Psoas muscle (tissue), 8 donors: ENCODE measurements around the gene TMEM200A. TPM values are rescaled to one million over a fixed set of nuclear protein-coding genes. Genes with fewer than 3 reads are reported as not detected.
A peak's percentile ranks its signal among the peaks of the same experiment; 100 is the strongest.

Experiments
- ATAC-seq, 4 donors: fragments of 200-7000 bp; cut with Tn5 transposase; one replicate each; pipeline ENCODE4 v1.9.1; 2020; ENCODE audit warnings: moderate library complexity in 3 of 4, mild to moderate bottlenecking in 2 of 4
- DNase-seq, 2 donors: peaks; one replicate each; pipeline ENCODE4 v3.0.0-alpha.2; 2020
- H3K27ac ChIP-seq: fragments of 200-600 bp; one replicate; pipeline ENCODE4 v1.8.0; 2022
- H3K27me3 ChIP-seq, 3 donors: fragments of 200-600 bp in 1 of 3; one replicate each; pipeline versions ENCODE4 v1.6.1 to v1.8.0; 2013 to 2022; ENCODE audit warnings: low read length in 2 of 3, mild to moderate bottlenecking in 2 of 3, moderate library complexity in 1 of 3; ENCODE audit not compliant: insufficient read depth in 3 of 3
- H3K36me3 ChIP-seq, 2 donors: fragments of 200-600 bp in 1 of 2; one replicate each; pipeline versions ENCODE4 v1.6.1 to v1.8.0; 2013 to 2022; ENCODE audit warnings: low read depth in 1 of 2, mild to moderate bottlenecking in 1 of 2, moderate library complexity in 1 of 2; ENCODE audit not compliant: insufficient read depth in 1 of 2
- H3K4me1 ChIP-seq: fragments of 200-600 bp; one replicate; pipeline ENCODE4 v1.8.0; 2022
- H3K4me3 ChIP-seq: fragments of 200-600 bp; one replicate; pipeline ENCODE4 v1.8.0; 2022; ENCODE audit warnings: mild to moderate bottlenecking
- H3K9me3 ChIP-seq: fragments of 200-600 bp; one replicate; pipeline ENCODE4 v1.8.0; 2022
- CTCF ChIP-seq: fragments of 200-600 bp; IDR thresholded peaks from one replicate; pipeline ENCODE4 v1.8.0; 2022; ENCODE audit warnings: antibody characterized with exemption
- WGBS, 3 donors: extraction: QIAGEN DNeasy Blood & Tissue Kit; methylation state at CpG; one replicate each; pipeline versions ENCODE4 v1.1.6 to v1.1.7; 2013; 5-methylcytosine and 5-hydroxymethylcytosine counted together
- intact Hi-C, 2 donors: fragments of 100-400 bp; cut with DNase I; formaldehyde crosslinking; loops; one replicate each; pipeline versions ENCODE4 v1.11.0 to v1.14.2; 2022
- polyA plus RNA-seq, 3 donors: library from polyadenylated mRNA; stranded (reverse); fragments of 200-250 nt; gene quantifications; one replicate each; pipeline ENCODE4 v1.2.3, GENCODE V29; 2013
- total RNA-seq, 4 donors: library from RNA; stranded (reverse); fragmentation: NEBNext Ultra II Directional in 2 of 4; extraction: Animal tissue kit (Norgen Biotek cat#: 25700) in 2 of 4; gene quantifications; one replicate each; pipeline versions ENCODE4 v1.2.1 to v1.2.4, GENCODE V29; 2021 to 2023
- donor health status: healthy with polysubstance abuse.
- donor health status: DM: no; HTN: no; CAD: no; lungs with moderate emphysema.
- donor health status: Bipolar disorder and iron deficiency.
- donor health status: healthy.
- donor health status: DM: yes; HTN: yes; CAD: no.
- donor health status: DM: no; HTN: no; CAD: no.
- donor health status: DM: no; HTN: no; CAD: no.
- donor health status: DM: yes; HTN: yes; CAD: no.

The TMEM200A gene
- total and polyA plus RNA-seq, 7 donors: 0.05 to 0.81 (median 0.12) TPM

GRCh38 chr6:130366107-130367005, 539 bp downstream of the TMEM200A start:
- intact Hi-C loops: no loop called here
- no peak for TF ChIP-seq CTCF
- Histone ChIP-seq H3K27me3 (peaks cover 0 to 61% (median 16%) of the 10 kb centered on the region in 3 donors), H3K36me3 (no peaks in the 10 kb centered on the region), H3K9me3 (no peaks in the 10 kb centered on the region), H3K27ac (no peak overlapping the region), H3K4me1 (peaks cover 5% of the 10 kb centered on the region), H3K4me3 (peak overlapping the region; percentile 67)
- 1 to 3% (median 2%) methylated on average over 41 to 65 of the region's 65 CpGs for WGBS, 3 donors
- DNase-seq (peak; percentile 33 to 45), ATAC-seq (peak; percentile 7 to 40 (median 27))

GRCh38 chr6:130367767-130368166, 1.9 kb downstream of the TMEM200A start:
- Histone ChIP-seq H3K9me3 (no peaks in the 10 kb centered on the region), H3K27me3 (peaks cover 0 to 58% (median 16%) of the 10 kb centered on the region in 3 donors), H3K27ac (no peak overlapping the region), H3K4me3 (no peak overlapping the region), H3K4me1 (peaks cover 5% of the 10 kb centered on the region), H3K36me3 (no peaks in the 10 kb centered on the region)
- intact Hi-C loops: no loop called here
- WGBS, 3 donors: 95 to 96% (median 95%) methylated on average over 1 of the region's 1 CpG
- no peak for ATAC-seq
- TF ChIP-seq CTCF: no peak
- no peak for DNase-seq

- DNase-seq: no peak
- intact Hi-C loops: no loop called here
- H3K27me3 ChIP-seq: peaks cover 0 to 51% (median 16%) of the 10 kb centered on the region in 3 donors
Measured at GRCh38 chr6:130368576-130368975, 2.8 kb downstream of the TMEM200A start.

GRCh38 chr6:130369831-130370230, 4.0 kb downstream of the TMEM200A start:
- Histone ChIP-seq H3K36me3 (no peaks in the 10 kb centered on the region), H3K4me1 (peaks cover 5% of the 10 kb centered on the region), H3K9me3 (no peaks in the 10 kb centered on the region), H3K27ac (no peak overlapping the region), H3K4me3 (no peak overlapping the region), H3K27me3 (peaks cover 0 to 42% (median 16%) of the 10 kb centered on the region in 3 donors)
- DNase-seq (no peak), ATAC-seq (no peak)
- intact Hi-C loops: no loop called here
- WGBS, 3 donors: 86 to 91% (median 89%) methylated on average over 1 of the region's 1 CpG
- no peak for TF ChIP-seq CTCF

More at GRCh38 chr6:130368576-130368975, 2.8 kb downstream of the TMEM200A start:
- Histone ChIP-seq H3K9me3 (no peaks in the 10 kb centered on the region), H3K4me3 (no peak overlapping the region), H3K4me1 (peaks cover 5% of the 10 kb centered on the region), H3K27ac (no peak overlapping the region), H3K36me3 (no peaks in the 10 kb centered on the region)
- WGBS, 3 donors: 81 to 87% (median 83%) methylated on average over 1 of the region's 1 CpG
- ATAC-seq: no peak
- no peak for TF ChIP-seq CTCF
